Common myeloid progenitor, CD34-positive (primary cell): ENCODE data around the gene DNAH1.

Experiments used
- CTCF ChIA-PET: fragments of 350-600 bp; sonication (Branson Sonifier 250); formaldehyde crosslinking; loops from one replicate; lab custom pipeline; 2021; ENCODE audit warnings: antibody characterized with exemption; lab: Charles Lee
- POLR2A ChIA-PET: fragments of 350-600 bp; sonication (Branson Sonifier 250); formaldehyde crosslinking; loops from one replicate; lab custom pipeline; 2021; ENCODE audit warnings: antibody characterized with exemption; lab: Charles Lee
- DNase-seq, 3 donors: peaks; one replicate each; pipeline versions ENCODE4 v3.0.0 to v3.0.0-alpha.2; 2013
- H3K27ac ChIP-seq, 2 experiments: 1 replicate in 1 of 2; 2 replicates in 1 of 2; pipeline ENCODE4 v1.7.0; 2013; ENCODE audit warnings: inconsistent platforms in 2 of 2, low read length in 2 of 2, mild to moderate bottlenecking in 2 of 2, low read depth in 1 of 2, moderate library complexity in 1 of 2; ENCODE audit not compliant: severe bottlenecking in 2 of 2, insufficient read depth in 1 of 2, poor library complexity in 1 of 2
- H3K27me3 ChIP-seq, 5 experiments: replicated peaks in 2 of 5; 1 replicate in 3 of 5; 2 replicates in 2 of 5; pipeline versions ENCODE4 v1.6.1 to v1.7.0; 2013; ENCODE audit warnings: low read length in 4 of 5, mild to moderate bottlenecking in 2 of 5, moderate library complexity in 2 of 5, inconsistent platforms in 1 of 5; ENCODE audit not compliant: insufficient read depth in 5 of 5, control insufficient read depth in 4 of 5
- H3K36me3 ChIP-seq, 4 experiments: 1 replicate in 2 of 4; 2 replicates in 2 of 4; pipeline versions ENCODE4 v1.6.1 to v1.7.0; 2013; ENCODE audit warnings: low read length in 3 of 4, control low read depth in 1 of 4, mild to moderate bottlenecking in 1 of 4; ENCODE audit not compliant: control insufficient read depth in 4 of 4, insufficient read depth in 4 of 4
- H3K4me1 ChIP-seq, 4 experiments: 1 replicate in 3 of 4; 2 replicates in 1 of 4; pipeline versions ENCODE4 v1.6.1 to v1.7.1; 2013; ENCODE audit warnings: low read length in 3 of 4, mild to moderate bottlenecking in 3 of 4, control low read depth in 1 of 4, inconsistent platforms in 1 of 4, moderate library complexity in 1 of 4; ENCODE audit not compliant: control insufficient read depth in 4 of 4, insufficient read depth in 4 of 4; ENCODE audit errors: control extremely low read depth in 1 of 4
- H3K4me3 ChIP-seq, 7 experiments: 1 replicate in 4 of 7; 2 replicates in 3 of 7; pipeline versions ENCODE4 v1.5.1 to v1.7.0; 2013; ENCODE audit warnings: mild to moderate bottlenecking in 7 of 7, low read length in 6 of 7, moderate library complexity in 6 of 7, inconsistent platforms in 2 of 7, low read depth in 2 of 7, control low read depth in 1 of 7; ENCODE audit not compliant: insufficient read depth in 4 of 7, control insufficient read depth in 1 of 7; ENCODE audit errors: extremely low read depth in 1 of 7
- H3K9me3 ChIP-seq, 5 experiments: 1 replicate in 4 of 5; 2 replicates in 1 of 5; pipeline versions ENCODE4 v1.6.1 to v1.7.1; 2013; ENCODE audit warnings: low read length in 4 of 5, mild to moderate bottlenecking in 2 of 5, inconsistent platforms in 1 of 5, low read depth in 1 of 5, moderate library complexity in 1 of 5; ENCODE audit not compliant: control insufficient read depth in 4 of 5, insufficient read depth in 2 of 5; ENCODE audit errors: control extremely low read depth in 1 of 5
- WGBS: methylation state at CpG from one replicate; pipeline ENCODE4 v1.1.5; 2013; ENCODE audit not compliant: insufficient coverage; 5-methylcytosine and 5-hydroxymethylcytosine counted together

The DNAH1 gene

DNA sequence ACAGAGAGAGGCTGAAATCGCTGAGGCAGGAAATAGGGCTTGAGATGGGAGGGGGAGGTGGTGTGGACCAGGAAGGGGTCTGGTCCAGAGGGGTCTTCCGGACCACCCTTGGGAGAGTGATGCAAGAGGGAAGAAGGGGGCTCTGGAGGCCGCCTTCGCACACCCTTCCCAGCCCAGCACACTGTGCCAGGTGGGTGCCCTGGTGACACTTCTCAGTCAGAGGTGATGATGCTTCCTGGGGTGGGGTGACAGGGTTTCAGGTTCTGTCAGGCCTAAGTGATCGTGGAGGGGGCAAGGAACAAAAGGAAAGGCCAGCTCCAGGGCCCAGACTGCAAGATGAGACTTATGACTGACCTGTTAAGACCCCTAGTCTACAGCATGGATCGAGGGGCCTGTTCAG lies 116.1 kb downstream of the DNAH1 start:
- Histone ChIP-seq H3K27ac (no peak overlapping the region), H3K27me3 (peaks cover 0 to 1% (median 0%) of the 10 kb centered on the region in 5 experiments), H3K4me1 (peaks cover 0 to 8% (median 0%) of the 10 kb centered on the region in 4 experiments), H3K36me3 (no peaks in the 10 kb centered on the region), H3K4me3 (no peak overlapping the region), H3K9me3 (no peaks in the 10 kb centered on the region)
- WGBS, result 96% methylated on average over 4 of the region's 6 CpGs
- POLR2A ChIA-PET, result interaction anchor here (0.6 to 0.7 kb wide), 2 partner anchors 13 to 15 kb away, joined by 3 read pairs; no protein-coding TSS in a partner anchor
- no peak for DNase-seq
- CTCF ChIA-PET, result interaction anchor here (1.3 to 25.7 kb wide), 3 partner anchors 12 to 19 kb away, joined by 3 to 477 read pairs (median 16); partner anchors contain the start of genes NISCH, SEMA3G and TNNC1

DNA sequence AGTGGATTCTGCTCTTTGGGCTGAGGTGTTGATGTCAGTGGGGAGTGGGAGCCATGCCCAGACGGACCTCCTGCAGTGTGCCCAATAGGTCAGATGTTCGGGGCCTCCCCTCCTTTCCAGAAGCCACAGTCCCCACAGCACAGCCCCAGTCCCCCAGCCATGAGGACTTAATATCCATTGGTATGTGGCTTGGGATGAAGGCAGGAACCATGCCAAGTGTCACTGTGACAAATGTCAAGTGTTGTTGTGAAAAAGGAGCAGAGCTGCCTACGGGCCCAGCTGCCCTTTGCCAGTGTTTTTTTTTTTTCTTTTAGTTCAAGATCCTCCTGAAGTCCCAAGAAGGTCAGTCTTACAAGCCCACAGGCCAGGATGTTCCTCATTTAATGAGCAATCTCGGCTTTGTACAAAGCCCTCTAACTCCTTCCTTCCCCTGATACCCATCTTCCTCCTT lies 116.6 kb downstream of the DNAH1 start:
- no peak for DNase-seq
- no peak overlapping the region for H3K27ac ChIP-seq
- peaks cover 0 to 8% (median 0%) of the 10 kb centered on the region in 4 experiments for H3K4me1 ChIP-seq
- H3K36me3 ChIP-seq, result no peaks in the 10 kb centered on the region
- H3K9me3 ChIP-seq, result no peaks in the 10 kb centered on the region
- 25% methylated on average over 2 of the region's 4 CpGs for WGBS
- H3K4me3 ChIP-seq, result no peak overlapping the region
- peaks cover 0 to 1% (median 0%) of the 10 kb centered on the region in 5 experiments for H3K27me3 ChIP-seq
- POLR2A ChIA-PET, result interaction anchor here (0.6 kb wide), 1 partner anchor 14 kb away, joined by 3 read pairs; no protein-coding TSS in a partner anchor
- CTCF ChIA-PET, result interaction anchor here (1.0 to 25.7 kb wide), 6 partner anchors 10 to 48 kb away, joined by 3 to 477 read pairs (median 5); partner anchors contain the start of genes NISCH, SEMA3G and TNNC1

DNA sequence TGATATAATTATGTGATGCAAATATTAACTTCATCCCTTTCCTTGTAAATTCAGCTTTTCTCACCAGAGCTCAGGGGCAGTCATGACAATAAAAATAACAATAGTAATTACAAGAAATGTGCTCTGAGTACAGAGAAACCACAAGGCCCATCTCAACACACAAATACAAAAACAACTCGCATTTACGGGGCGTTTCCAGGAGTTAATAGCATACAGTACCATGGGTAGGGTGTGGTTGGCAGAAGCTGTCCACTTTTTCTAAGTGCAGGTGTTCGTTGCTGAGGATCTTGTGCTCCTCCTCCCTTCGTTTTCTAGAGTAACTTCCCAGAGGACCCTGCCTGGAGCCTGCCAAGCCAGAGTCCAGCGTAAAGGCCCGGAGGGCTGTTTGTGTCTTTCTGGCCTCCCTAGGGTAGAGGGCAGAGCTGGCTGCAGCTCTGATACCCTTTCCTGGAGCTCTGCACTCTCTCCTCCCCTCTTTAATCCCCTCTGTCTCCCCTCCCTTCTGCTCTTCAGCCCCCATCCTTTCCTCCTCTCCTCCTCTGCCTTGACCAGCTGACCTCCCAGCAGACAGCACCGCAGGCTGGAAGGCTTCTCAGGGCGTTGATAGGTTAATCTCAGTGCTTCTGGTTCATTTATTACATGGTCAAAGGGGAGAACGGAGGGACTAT lies 117.3 kb downstream of the DNAH1 start:
- POLR2A ChIA-PET, result no interaction called here
- CTCF ChIA-PET, result interaction anchor here (1.0 to 25.7 kb wide), 6 partner anchors 11 to 49 kb away, joined by 3 to 477 read pairs (median 5); partner anchors contain the start of genes NISCH, SEMA3G and TNNC1
- H3K27me3 ChIP-seq, result peaks cover 0 to 1% (median 0%) of the 10 kb centered on the region in 5 experiments
- H3K4me3 ChIP-seq, result no peak overlapping the region
- H3K9me3 ChIP-seq, result no peaks in the 10 kb centered on the region
- H3K4me1 ChIP-seq, result peaks cover 0 to 8% (median 0%) of the 10 kb centered on the region in 4 experiments
- no peak for DNase-seq
- no peaks in the 10 kb centered on the region for H3K36me3 ChIP-seq
- H3K27ac ChIP-seq, result no peak overlapping the region
- 95% methylated on average over 9 of the region's 10 CpGs for whole genome bisulfite sequencing

DNA sequence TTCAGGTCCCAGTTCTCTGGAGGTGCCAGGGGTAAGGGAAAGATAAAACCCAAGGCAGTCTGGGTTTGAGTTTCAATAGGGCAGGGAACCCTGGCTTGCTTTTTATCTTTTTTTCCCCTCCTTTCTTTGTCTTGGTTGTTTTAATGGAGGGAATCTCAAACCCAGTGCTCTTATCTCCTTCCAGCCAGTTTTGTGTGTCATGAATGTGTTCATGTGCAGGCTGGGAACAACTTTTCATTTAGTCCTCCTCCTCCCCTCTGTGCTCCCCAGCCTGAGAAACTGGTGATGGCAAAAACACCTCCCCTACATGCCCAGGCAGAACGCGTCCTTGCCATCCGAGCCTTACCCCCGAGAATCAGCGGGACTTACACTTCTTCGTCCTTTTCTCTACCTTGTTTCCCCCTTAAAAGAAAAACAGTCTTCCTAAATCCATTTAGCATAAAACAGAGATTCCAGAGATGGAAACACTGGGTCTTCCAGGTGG lies 117.9 kb downstream of the DNAH1 start:
- CTCF ChIA-PET, result interaction anchor here (1.3 to 25.7 kb wide), 3 partner anchors 12 to 21 kb away, joined by 3 to 477 read pairs (median 16); partner anchors contain the start of genes NISCH, SEMA3G and TNNC1
- Histone ChIP-seq H3K4me1 (peaks cover 0 to 8% (median 0%) of the 10 kb centered on the region in 4 experiments), H3K9me3 (no peaks in the 10 kb centered on the region), H3K27ac (no peak overlapping the region), H3K4me3 (no peak overlapping the region), H3K36me3 (no peaks in the 10 kb centered on the region), H3K27me3 (peaks cover 0 to 1% (median 0%) of the 10 kb centered on the region in 5 experiments)
- DNase-seq, result no peak
- WGBS, result 100% methylated on average over 6 of the region's 6 CpGs
- POLR2A ChIA-PET, result no interaction called here

DNA sequence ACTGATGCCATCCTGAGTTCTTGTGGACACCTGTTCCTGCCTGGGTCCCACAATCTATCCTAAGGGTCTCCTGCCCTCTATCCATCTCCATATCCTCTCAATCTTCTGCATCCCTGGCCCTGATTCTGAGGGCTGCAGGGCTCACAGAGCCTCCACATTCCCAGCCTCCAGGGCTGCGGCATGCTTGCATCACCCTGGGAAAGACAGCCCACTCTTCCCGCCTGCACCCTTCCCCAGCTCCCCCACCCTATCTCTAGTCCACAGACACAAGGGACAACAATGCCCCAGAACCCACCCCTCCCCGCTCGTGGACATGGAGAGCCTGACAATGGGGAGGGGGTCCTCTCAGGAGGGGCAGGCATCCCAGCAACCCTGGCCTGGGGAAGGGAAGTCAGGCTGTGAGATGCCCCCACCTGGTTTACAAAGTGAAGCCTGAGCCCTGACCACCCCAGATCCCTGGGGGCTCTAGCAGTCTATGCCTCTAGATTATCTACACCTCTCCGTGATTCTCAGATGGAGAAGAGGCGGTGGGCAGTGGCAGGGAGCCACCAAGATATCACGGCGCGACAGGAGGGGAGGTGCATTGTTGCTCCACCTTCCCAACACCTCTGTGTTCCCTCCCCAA lies 118.5 kb downstream of the DNAH1 start:
- no peak for DNase-seq
- 98% methylated on average over 5 of the region's 9 CpGs for WGBS
- H3K36me3 ChIP-seq, result no peaks in the 10 kb centered on the region
- H3K4me3 ChIP-seq, result no peak overlapping the region
- ChIA-PET CTCF (interaction anchor here (1.3 to 25.7 kb wide), 3 partner anchors 13 to 22 kb away, joined by 3 to 477 read pairs (median 27); partner anchors contain the start of genes NISCH, SEMA3G and TNNC1), POLR2A (no interaction called here)
- H3K27me3 ChIP-seq, result peaks cover 0 to 1% (median 0%) of the 10 kb centered on the region in 5 experiments
- H3K9me3 ChIP-seq, result no peaks in the 10 kb centered on the region
- no peak overlapping the region for H3K27ac ChIP-seq
- peaks cover 0 to 8% (median 0%) of the 10 kb centered on the region in 4 experiments for H3K4me1 ChIP-seq

DNA sequence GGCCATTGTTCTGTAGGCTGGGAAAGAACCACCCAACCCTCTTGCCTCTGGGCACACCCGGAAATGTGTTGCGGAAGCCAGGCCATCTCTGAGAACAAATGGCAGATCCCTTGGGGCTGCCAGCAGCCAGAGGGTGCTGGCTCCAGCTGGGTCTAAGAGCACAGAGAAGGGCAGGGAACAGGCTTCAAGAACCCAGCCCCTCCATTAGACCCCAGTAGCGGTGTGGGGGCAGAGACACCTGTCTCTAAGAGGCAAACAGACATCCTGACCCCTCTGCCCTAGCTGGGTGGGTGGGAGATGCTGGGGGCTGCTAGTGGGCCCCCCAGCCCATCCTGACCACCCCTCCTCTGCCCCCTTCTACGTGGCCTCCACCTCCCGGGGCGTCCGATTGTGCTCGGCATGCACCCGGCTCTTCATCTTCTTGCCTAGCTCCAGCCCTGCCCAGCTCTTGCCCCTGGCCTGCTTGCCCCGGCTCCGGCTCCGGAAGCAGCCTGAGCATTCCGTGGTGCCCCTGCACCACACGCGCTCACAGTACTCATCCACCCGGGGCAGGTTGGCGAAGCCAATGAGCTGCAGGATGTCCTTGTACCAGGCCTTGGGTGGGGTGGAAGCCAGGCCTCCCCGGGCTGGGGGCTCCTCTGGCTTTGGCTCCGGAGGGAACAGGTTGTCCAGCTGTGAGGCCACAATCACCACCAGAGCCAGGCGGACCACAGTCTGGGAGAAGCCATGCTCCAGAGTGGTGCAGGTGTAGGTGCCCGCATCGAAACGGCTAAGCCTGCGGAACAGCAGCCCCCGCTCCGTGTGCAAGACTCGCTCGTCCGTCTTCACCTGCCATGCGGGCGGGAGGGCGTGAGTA lies 119.4 kb downstream of the DNAH1 start:
- Histone ChIP-seq H3K4me1 (peaks cover 0 to 8% (median 0%) of the 10 kb centered on the region in 4 experiments), H3K27me3 (peaks cover 0 to 1% (median 0%) of the 10 kb centered on the region in 5 experiments), H3K36me3 (no peaks in the 10 kb centered on the region), H3K9me3 (no peaks in the 10 kb centered on the region), H3K27ac (no peak overlapping the region), H3K4me3 (no peak overlapping the region)
- POLR2A ChIA-PET, result no interaction called here
- WGBS, result over 99% methylated on average over 21 of the region's 32 CpGs
- no peak for DNase-seq
- CTCF ChIA-PET, result interaction anchor here (1.3 to 25.7 kb wide), 3 partner anchors 12 to 22 kb away, joined by 3 to 477 read pairs (median 27); partner anchors contain the start of genes NISCH, SEMA3G and TNNC1
